Right ventricle myocardium superior (tissue), 1 donor: ENCODE data around the gene ABLIM2. TPM values are rescaled to one million over a fixed set of nuclear protein-coding genes. Genes with fewer than 3 reads are reported as not detected.
A peak's percentile ranks its signal among the peaks of the same experiment; 100 is the strongest.
"Not testable (repeated sequence)": the region's sequence is repeated elsewhere in the genome, so short reads cannot be mapped to it uniquely, and the experiment has no call there.

ENCODE experiments used
- ATAC-seq: fragments of 200-7000 bp; cut with Tn5 transposase; one replicate; pipeline ENCODE4 v1.9.1; 2020; ENCODE audit warnings: mild to moderate bottlenecking; ENCODE audit not compliant: poor library complexity
- DNase-seq: peaks from one replicate; pipeline ENCODE4 v3.0.0-alpha.2; 2020
- intact Hi-C: fragments of 100-400 bp; cut with DNase I; formaldehyde crosslinking; loops from one replicate; pipeline ENCODE4 v1.11.2; 2022
- total RNA-seq: library from RNA; stranded (reverse); fragmentation: NEBNext Ultra II Directional; extraction: Animal tissue kit (Norgen Biotek cat#: 25700); gene quantifications from one replicate; pipeline ENCODE4 v1.2.1, GENCODE V29; 2021
- donor health status: DM: no; HTN: yes; CAD: no; lungs with severe emphysema.

Gene ABLIM2
- total RNA-seq, 1 donor from 2014 or later: 26.8 TPM

DNA sequence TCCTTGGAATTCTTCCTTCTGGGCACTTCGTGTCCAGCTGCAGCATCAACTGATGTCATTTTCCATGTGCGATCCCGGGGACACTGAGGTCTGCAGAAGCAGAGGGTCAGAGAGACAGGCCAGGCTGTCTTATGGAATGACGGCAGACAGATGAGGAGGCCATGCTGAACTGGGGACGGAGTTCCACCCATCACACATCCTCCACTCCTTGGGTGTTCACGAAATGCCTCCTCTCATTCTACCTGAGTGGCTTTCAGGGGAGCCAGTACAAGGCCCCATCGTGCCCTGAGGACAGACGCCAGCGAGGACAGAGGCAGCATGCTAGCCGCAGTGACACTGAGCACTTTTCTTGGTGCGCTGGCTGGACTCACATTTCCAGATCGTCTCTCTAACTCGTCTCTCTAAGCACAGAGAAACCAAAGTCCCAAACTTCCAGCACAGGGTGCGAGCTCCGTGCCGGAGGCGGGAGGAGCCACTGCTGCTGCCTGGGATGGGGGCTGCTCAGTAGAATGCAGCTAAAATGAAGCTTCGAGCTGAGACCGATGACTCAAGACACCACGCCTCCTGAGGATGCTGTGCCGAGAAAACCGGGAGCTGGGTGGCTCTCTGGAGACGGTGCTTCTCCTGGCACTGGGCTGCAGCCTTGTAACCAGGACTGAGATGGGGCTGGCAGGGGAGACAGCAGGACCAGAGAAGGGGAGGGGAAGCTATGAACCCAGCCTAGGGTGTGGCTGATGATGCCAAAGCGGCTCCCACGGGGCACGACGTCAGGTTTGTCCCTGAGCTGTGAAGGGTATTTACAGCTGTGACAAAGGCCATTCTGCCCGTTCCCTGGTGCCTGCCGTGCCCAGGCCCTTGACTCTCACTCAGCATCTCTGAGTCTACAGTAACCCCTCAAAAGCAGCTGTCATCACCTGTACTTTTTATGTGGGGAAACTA, 8.2 kb downstream of the ABLIM2 start:
- intact Hi-C loops: no loop called here
- no peak for ATAC-seq
- DNase-seq: no peak

DNA sequence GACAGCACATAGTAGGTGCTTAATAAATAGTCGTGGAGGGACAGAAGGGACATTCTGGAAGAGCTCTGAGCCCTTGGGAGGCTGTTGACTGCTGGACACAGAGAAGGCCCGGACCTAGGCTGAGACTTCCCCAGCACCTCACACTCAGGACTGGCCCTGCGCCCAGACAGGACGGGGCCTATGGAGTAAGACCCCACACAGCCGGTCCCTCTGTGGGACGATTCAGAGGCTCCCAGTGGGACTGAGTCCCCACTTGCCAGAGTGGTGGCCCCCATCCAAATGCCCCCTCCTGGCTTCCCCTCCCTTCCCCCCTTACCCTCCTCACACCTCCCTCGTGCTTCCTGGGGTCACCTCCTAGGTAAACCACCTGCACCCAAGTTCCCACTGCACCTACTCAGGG, 8.9 kb downstream of the ABLIM2 start:
- ATAC-seq (no peak), DNase-seq (no peak)
- intact Hi-C loops: no loop called here

DNA sequence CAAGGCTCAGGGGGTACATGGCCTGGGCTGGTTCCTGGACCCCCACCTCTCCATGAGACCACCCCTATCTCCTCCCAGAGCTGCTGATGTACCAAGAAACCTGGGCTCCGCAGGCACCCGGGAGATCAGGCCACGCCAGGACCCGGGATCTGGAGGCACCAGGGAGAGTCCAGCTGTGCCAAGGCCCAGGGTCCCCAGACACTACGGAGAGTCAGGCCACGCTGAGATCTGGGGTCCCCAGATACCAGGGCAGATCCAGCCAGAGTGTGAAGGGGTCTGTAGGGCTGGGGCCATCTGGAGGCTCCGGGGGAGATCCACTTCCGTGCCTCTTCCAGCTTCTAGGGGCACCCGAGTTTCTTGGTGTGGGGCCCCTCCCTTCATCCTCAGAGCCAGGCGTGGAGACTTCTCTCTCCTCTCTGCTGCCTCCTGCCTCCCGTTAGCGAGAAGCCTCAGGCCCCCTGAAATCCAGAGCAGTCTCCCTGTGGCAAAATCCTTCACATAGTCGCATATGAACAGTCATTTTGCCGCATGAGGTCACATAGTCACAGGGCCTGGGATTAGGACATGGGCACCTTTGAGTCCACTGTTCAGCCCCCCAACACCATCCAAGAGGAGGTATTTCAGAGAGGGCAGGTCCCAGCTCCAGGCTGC, 9.7 kb downstream of the ABLIM2 start:
- intact Hi-C loops: no loop called here
- no peak for ATAC-seq
- DNase-seq: no peak

DNA sequence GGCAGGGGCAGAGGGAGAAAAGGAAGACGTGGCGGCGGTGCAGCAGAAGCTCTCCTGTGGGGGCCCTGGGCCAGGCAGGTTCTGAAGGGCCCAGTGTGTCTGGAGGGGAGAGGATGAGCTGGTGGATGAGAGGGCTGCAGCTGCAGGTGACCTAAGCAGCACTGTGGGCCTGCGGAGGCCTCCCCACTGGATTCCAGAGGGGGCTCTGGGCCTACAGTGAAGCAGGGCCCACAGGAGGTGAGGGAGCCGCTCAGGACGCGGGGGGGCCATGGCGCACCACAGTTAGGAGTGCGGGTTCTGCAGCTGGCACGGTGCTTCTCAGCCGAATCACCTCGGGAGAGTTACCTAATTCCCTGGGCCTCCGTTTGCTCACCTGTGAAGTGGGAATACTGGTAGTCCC, 10.5 kb downstream of the ABLIM2 start:
- intact Hi-C loops: no loop called here
- ATAC-seq (no peak), DNase-seq (no peak)

- intact Hi-C loops: no loop called here
- ATAC-seq (no peak), DNase-seq (no peak)
Observed at GRCh38 chr4:8147231-8147970, 11.2 kb downstream of the ABLIM2 start.

- intact Hi-C loops: no loop called here
Observed at GRCh38 chr4:8146157-8146556, 12.5 kb downstream of the ABLIM2 start.

DNA sequence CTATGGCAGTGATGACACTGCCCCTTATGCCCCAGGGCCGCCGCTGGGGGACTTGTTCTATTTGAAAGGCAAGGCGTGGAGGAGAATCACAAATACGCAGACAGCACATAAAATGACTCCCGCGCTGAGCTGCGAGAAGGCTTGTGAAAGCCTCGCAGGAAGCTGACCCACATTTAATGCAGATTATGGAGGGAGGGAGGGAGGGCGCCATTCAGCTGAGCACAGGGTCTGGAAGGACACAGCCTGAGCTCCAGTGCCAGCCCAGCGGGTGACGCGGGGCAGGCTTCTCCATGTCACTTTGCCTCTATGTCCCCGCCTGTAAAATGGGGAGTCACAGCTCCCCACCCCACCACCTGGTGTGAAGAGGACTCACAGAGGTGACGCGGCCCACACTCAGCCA, 14.3 kb downstream of the ABLIM2 start:
- ATAC-seq (peak; percentile 55), DNase-seq (no peak)
- intact Hi-C loops: no loop called here

More at GRCh38 chr4:8146157-8146556, 12.5 kb downstream of the ABLIM2 start:
- ATAC-seq (no peak), DNase-seq (no peak)

- ATAC-seq (peak; percentile 16), DNase-seq (no peak)
- intact Hi-C loops: no loop called here
Observed at GRCh38 chr4:8143392-8144140, 15.0 kb downstream of the ABLIM2 start.

GRCh38 chr4:8142556-8142955, 16.1 kb downstream of the ABLIM2 start:
- intact Hi-C loops: no loop called here
- no peak for ATAC-seq
- no peak for DNase-seq

GRCh38 chr4:8141935-8142334, 16.7 kb downstream of the ABLIM2 start:
- intact Hi-C loops: no loop called here
- ATAC-seq: peak; percentile 61
- no peak for DNase-seq

DNA sequence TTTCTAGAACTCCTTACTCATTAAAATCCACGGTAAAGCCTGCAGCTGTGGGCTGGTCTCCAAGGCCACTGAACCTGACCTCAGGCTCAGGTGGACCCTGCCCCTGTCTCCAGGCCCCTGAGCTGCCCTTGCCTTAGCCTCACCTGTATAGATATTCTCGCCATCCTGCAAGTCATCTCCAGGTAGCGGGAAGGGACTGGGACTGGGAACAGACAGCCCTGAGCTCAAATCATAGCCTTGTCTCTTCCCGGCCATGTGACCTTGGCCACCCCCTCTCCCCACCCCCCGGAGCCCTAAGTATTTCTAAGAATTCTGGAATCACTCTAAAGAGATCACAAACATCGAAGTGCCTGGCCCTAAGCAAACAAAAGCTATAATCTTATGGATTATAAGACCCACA, 17.7 kb downstream of the ABLIM2 start:
- intact Hi-C loops: no loop called here
- DNase-seq (no peak), ATAC-seq (no peak)

DNA sequence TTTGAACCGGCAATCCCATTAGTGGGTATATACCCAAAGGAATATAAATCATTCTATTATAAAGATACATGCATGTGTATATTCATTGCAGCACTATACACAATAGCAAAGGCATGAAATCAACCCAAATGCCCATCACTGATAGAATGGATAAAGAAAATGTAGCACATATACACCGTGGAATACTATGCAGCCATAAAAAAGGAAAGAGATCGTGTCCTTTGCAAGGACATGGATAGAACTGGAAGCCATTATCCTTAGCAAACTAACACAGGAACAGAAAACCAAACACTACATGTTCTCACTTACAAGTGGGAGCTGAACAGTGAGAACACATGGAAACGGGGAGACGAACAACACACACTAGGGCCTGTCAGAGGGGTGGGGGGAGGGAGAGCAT, 18.9 kb downstream of the ABLIM2 start:
- DNase-seq, ATAC-seq, intact Hi-C loops: not testable (repeated sequence)

- no peak for DNase-seq
- intact Hi-C loops: no loop called here
- no peak for ATAC-seq
Observed at GRCh38 chr4:8136972-8137710, 21.5 kb downstream of the ABLIM2 start.

DNA sequence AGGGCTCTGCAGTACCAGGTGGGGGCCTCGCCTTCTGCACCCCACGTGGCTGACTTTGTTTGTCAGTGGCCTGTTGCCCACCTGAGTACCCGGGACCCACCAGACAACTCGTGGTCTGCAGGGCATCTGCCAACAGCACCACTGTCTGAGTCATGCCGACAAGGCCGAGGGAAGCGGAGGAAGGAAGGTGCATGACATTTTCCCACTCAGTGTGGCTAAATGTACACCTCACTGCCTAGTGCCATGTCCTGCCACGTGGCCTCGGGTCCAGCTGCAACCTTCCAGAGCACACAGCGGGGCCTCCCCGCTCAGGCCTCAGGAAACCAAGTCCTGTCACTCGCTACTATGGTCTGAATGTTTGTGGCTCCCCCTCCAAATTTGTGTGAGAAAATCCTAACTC, 22.1 kb downstream of the ABLIM2 start:
- DNase-seq (no peak), ATAC-seq (no peak)
- intact Hi-C loops: no loop called here

DNA sequence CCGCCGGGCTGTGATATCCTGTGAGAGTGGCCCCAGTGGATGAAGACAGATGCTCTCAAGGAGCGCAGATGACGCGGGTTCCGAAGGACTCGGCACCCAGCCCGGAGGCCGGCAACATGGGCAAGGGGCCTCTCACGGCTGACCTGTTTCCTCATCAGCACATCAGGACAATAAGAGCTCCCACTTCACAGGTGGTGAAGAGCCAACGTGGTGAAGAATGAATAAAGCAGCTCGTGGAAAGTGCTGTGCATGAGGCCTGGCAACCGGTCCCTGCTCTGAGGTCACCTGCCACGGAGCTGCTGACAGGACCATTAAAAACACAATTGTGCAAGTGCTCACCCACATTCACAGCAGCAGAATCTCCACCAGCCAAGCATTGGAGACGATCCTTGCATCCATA, 22.9 kb downstream of the ABLIM2 start:
- DNase-seq (peak; percentile 74), ATAC-seq (peak; percentile 93)
- intact Hi-C loops: no loop called here

GRCh38 chr4:8133897-8134563, 24.6 kb downstream of the ABLIM2 start:
- DNase-seq: no peak
- intact Hi-C loops: no loop called here

GRCh38 chr4:8132947-8133705, 25.5 kb downstream of the ABLIM2 start:
- ATAC-seq: no peak
- no peak for DNase-seq
- intact Hi-C loops: no loop called here

More at GRCh38 chr4:8133897-8134563, 24.6 kb downstream of the ABLIM2 start:
- ATAC-seq: no peak
